GM19452 (cell line): ENCODE results near the gene FAM120AOS.
A peak's percentile ranks its signal among the peaks of the same experiment; 100 is the strongest.

Source experiments
- ATAC-seq: cut with Tn5 transposase; IDR thresholded peaks from one replicate; pipeline ENCODE4 v1.9.1; 2021; ENCODE audit not compliant: unreplicated experiment

FAM120AOS gene

GRCh38 chr9:93453047-93453914 is at the start of gene FAM120AOS:
TSS of gene FAM120AOS (minus strand) at chr9:93453581. CDS start at chr9:93452709, 872 bp downstream.
- ATAC-seq = peak; percentile 49

GRCh38 chr9:93501406-93501805 is 48.0 kb upstream of the FAM120AOS start:
- no peak for ATAC-seq

GRCh38 chr9:93500571-93501298 is 47.4 kb upstream of the FAM120AOS start:
- ATAC-seq = no peak

GRCh38 chr9:93496285-93496684 is 42.9 kb upstream of the FAM120AOS start:
- ATAC-seq = no peak

- ATAC-seq = no peak
These were observed 40.6 kb upstream of the FAM120AOS start for GRCh38 chr9:93493949-93494348.

GRCh38 chr9:93492327-93492726 is 38.9 kb upstream of the FAM120AOS start:
- no peak for ATAC-seq

GRCh38 chr9:93491593-93492232 is 38.3 kb upstream of the FAM120AOS start:
- ATAC-seq = no peak

- no peak for ATAC-seq
These were observed 34.9 kb upstream of the FAM120AOS start for GRCh38 chr9:93488244-93488643.

GRCh38 chr9:93486268-93486667 is 32.9 kb upstream of the FAM120AOS start:
- ATAC-seq = no peak

- ATAC-seq = no peak
These were observed 30.1 kb upstream of the FAM120AOS start for GRCh38 chr9:93483497-93483896.

GRCh38 chr9:93480728-93481324 is 27.4 kb upstream of the FAM120AOS start:
- no peak for ATAC-seq

GRCh38 chr9:93480262-93480661 is 26.9 kb upstream of the FAM120AOS start:
- ATAC-seq = no peak

GRCh38 chr9:93479726-93480125 is 26.3 kb upstream of the FAM120AOS start:
- ATAC-seq = no peak

- ATAC-seq = no peak
These were observed 24.0 kb upstream of the FAM120AOS start for GRCh38 chr9:93477397-93477796.

- ATAC-seq = no peak
These were observed 23.5 kb upstream of the FAM120AOS start for GRCh38 chr9:93476924-93477323.

GRCh38 chr9:93475856-93476255 is 22.5 kb upstream of the FAM120AOS start:
- ATAC-seq = no peak

GRCh38 chr9:93475108-93475507 is 21.7 kb upstream of the FAM120AOS start:
- ATAC-seq = no peak

- ATAC-seq = no peak
These were observed 20.0 kb upstream of the FAM120AOS start for GRCh38 chr9:93473411-93473810.

GRCh38 chr9:93471124-93471523 is 17.7 kb upstream of the FAM120AOS start:
- ATAC-seq = no peak

- ATAC-seq = no peak
These were observed 17.0 kb upstream of the FAM120AOS start for GRCh38 chr9:93470391-93470790.

- ATAC-seq = no peak
These were observed 15.5 kb upstream of the FAM120AOS start for GRCh38 chr9:93468763-93469456.
